ENCODE results near the gene INPP4B.

The INPP4B gene

GRCh38 chr4:142169216-142169615 is 676.9 kb downstream of the INPP4B start:
- DNase-seq (ENCODE audit: low read depth), result peak; percentile 3
- TF ChIP-seq CTCF (conservative IDR thresholded peaks at IDR 0.05; ENCODE audit: low read length), result no peak
- H3K4me3 ChIP-seq (ENCODE audit: low read length), result no peak overlapping the region

- no peak overlapping the region for H3K4me3 ChIP-seq (ENCODE audit: low read length)
- DNase-seq (ENCODE audit: low read depth), result peak; percentile 74
- no peak for TF ChIP-seq CTCF (conservative IDR thresholded peaks at IDR 0.05; ENCODE audit: low read length)
These were observed 677.9 kb downstream of the INPP4B start for GRCh38 chr4:142168181-142168580.

- no peak overlapping the region for H3K4me3 ChIP-seq (ENCODE audit: low read length)
These were observed 681.2 kb downstream of the INPP4B start for GRCh38 chr4:142164767-142165500.

GRCh38 chr4:142161086-142161485 is 685.0 kb downstream of the INPP4B start:
- H3K4me3 ChIP-seq (ENCODE audit: low read length), result no peak overlapping the region
- no peak for DNase-seq (ENCODE audit: low read depth)
- TF ChIP-seq CTCF (conservative IDR thresholded peaks at IDR 0.05; ENCODE audit: low read length), result no peak

More at GRCh38 chr4:142164767-142165500, 681.2 kb downstream of the INPP4B start:
- TF ChIP-seq CTCF (conservative IDR thresholded peaks at IDR 0.05; ENCODE audit: low read length), result no peak
- no peak for DNase-seq (ENCODE audit: low read depth)

- no peak for TF ChIP-seq CTCF (conservative IDR thresholded peaks at IDR 0.05; ENCODE audit: low read length)
- no peak for DNase-seq (ENCODE audit: low read depth)
- no peak overlapping the region for H3K4me3 ChIP-seq (ENCODE audit: low read length)
These were observed 685.6 kb downstream of the INPP4B start for GRCh38 chr4:142160509-142160908.

- no peak for TF ChIP-seq CTCF (conservative IDR thresholded peaks at IDR 0.05; ENCODE audit: low read length)
- H3K4me3 ChIP-seq (ENCODE audit: low read length), result no peak overlapping the region
- DNase-seq (ENCODE audit: low read depth), result no peak
These were observed 687.1 kb downstream of the INPP4B start for GRCh38 chr4:142158980-142159379.

GRCh38 chr4:142156256-142156655 is 689.8 kb downstream of the INPP4B start:
- TF ChIP-seq CTCF (conservative IDR thresholded peaks at IDR 0.05; ENCODE audit: low read length), result no peak
- DNase-seq (ENCODE audit: low read depth), result peak; percentile 50
- no peak overlapping the region for H3K4me3 ChIP-seq (ENCODE audit: low read length)
